Neuronal stem cell (in vitro differentiated cells): Measurements from ENCODE around the gene CERCAM.

Source experiments
- DNase-seq: peaks from one replicate; pipeline ENCODE4 v3.0.0-alpha.2; 2013; ENCODE audit warnings: low spot score
- H2AFZ ChIP-seq: one replicate; pipeline ENCODE4 v1.6.1; 2013; ENCODE audit warnings: mild to moderate bottlenecking, low read length, inconsistent platforms
- H2AK5ac ChIP-seq: 2 replicates; pipeline ENCODE4 v1.6.1; 2013; ENCODE audit warnings: low read depth, mild to moderate bottlenecking, inconsistent platforms, low read length, moderate library complexity, mixed read lengths
- H2BK120ac ChIP-seq: 2 replicates; pipeline ENCODE4 v1.6.1; 2013; ENCODE audit warnings: low read depth, mild to moderate bottlenecking, inconsistent platforms, low read length, moderate library complexity, mixed read lengths
- H2BK12ac ChIP-seq: one replicate; pipeline ENCODE4 v1.6.1; 2013; ENCODE audit warnings: low read length, inconsistent platforms
- H2BK15ac ChIP-seq: 2 replicates; pipeline ENCODE4 v1.6.1; 2013; ENCODE audit warnings: mild to moderate bottlenecking, low read length, inconsistent platforms, mixed read lengths
- H2BK5ac ChIP-seq: one replicate; pipeline ENCODE4 v1.6.1; 2013; ENCODE audit warnings: inconsistent platforms, mild to moderate bottlenecking, low read length, moderate library complexity
- H3K14ac ChIP-seq: one replicate; pipeline ENCODE4 v1.6.1; 2013; ENCODE audit warnings: low read length, inconsistent platforms
- H3K18ac ChIP-seq: 2 replicates; pipeline ENCODE4 v1.6.1; 2013; ENCODE audit warnings: low read length, inconsistent platforms
- H3K23ac ChIP-seq: 2 replicates; pipeline ENCODE4 v1.6.1; 2013; ENCODE audit warnings: low read depth, mild to moderate bottlenecking, mixed read lengths, low read length, inconsistent platforms; ENCODE audit not compliant: poor library complexity
- H3K27ac ChIP-seq: replicated peaks from 3 replicates; pipeline ENCODE4 v1.5.1; 2013; ENCODE audit warnings: low read length, inconsistent platforms
- H3K27me3 ChIP-seq, 3 experiments: 2 replicates each; pipeline ENCODE4 v1.6.1; 2013; ENCODE audit warnings: low read length in 3 of 3, mild to moderate bottlenecking in 2 of 3, inconsistent platforms in 1 of 3, low read depth in 1 of 3, mixed read lengths in 1 of 3, moderate library complexity in 1 of 3; ENCODE audit not compliant: control insufficient read depth in 3 of 3, insufficient read depth in 3 of 3
- H3K36me3 ChIP-seq, 2 donors: replicated peaks in 1 of 2; 2 replicates each; pipeline ENCODE4 v1.6.1; 2013; ENCODE audit warnings: low read length in 2 of 2; ENCODE audit not compliant: control insufficient read depth in 2 of 2, insufficient read depth in 2 of 2
- H3K4ac ChIP-seq: 2 replicates; pipeline ENCODE4 v1.6.1; 2013; ENCODE audit warnings: inconsistent platforms, mild to moderate bottlenecking, low read length, moderate library complexity
- H3K4me1 ChIP-seq, 2 donors: 1 replicate in 1 of 2; 2 replicates in 1 of 2; pipeline ENCODE4 v1.6.1; 2013; ENCODE audit warnings: low read length in 2 of 2, low read depth in 1 of 2; ENCODE audit not compliant: control insufficient read depth in 2 of 2, insufficient read depth in 1 of 2
- H3K4me2 ChIP-seq: one replicate; pipeline ENCODE4 v1.6.1; 2013; ENCODE audit warnings: mild to moderate bottlenecking, low read length, inconsistent platforms; ENCODE audit not compliant: insufficient read depth, poor library complexity, severe bottlenecking
- H3K4me3 ChIP-seq, 2 donors: 2 replicates each; pipeline ENCODE4 v1.5.1; 2013; ENCODE audit warnings: low read length in 2 of 2, mild to moderate bottlenecking in 2 of 2, inconsistent platforms in 1 of 2, moderate library complexity in 1 of 2
- H3K79me1 ChIP-seq: one replicate; pipeline ENCODE4 v1.6.1; 2013; ENCODE audit warnings: low read depth, mild to moderate bottlenecking, inconsistent platforms, low read length, moderate library complexity
- H3K9ac ChIP-seq: one replicate; pipeline ENCODE4 v1.6.1; 2013; ENCODE audit warnings: mild to moderate bottlenecking, low read depth, low read length, inconsistent platforms; ENCODE audit not compliant: poor library complexity
- H3K9me3 ChIP-seq, 2 donors: replicated peaks in 1 of 2; 2 replicates each; pipeline versions ENCODE3 to v1.6.1; 2013; ENCODE audit warnings: low read length in 2 of 2, mild to moderate bottlenecking in 2 of 2, inconsistent platforms in 1 of 2, low read depth in 1 of 2, mixed read lengths in 1 of 2, moderate library complexity in 1 of 2; ENCODE audit not compliant: control insufficient read depth in 2 of 2, insufficient read depth in 1 of 2
- H4K8ac ChIP-seq: one replicate; pipeline ENCODE4 v1.6.1; 2013; ENCODE audit warnings: low read depth, mild to moderate bottlenecking, inconsistent platforms, low read length, moderate library complexity
- H4K91ac ChIP-seq: one replicate; pipeline ENCODE4 v1.6.1; 2013; ENCODE audit warnings: low read length, low read depth, mild to moderate bottlenecking, inconsistent platforms; ENCODE audit not compliant: poor library complexity
- WGBS, 2 donors: extraction: QIAGEN DNeasy Blood & Tissue Kit; methylation state at CpG; one replicate each; pipeline ENCODE4 v1.1.7; 2013; ENCODE audit warnings: missing lambda C conversion rate in 2 of 2, mixed read lengths in 1 of 2; ENCODE audit not compliant: insufficient read length in 2 of 2, insufficient replicate concordance in 1 of 2; ENCODE audit errors: extremely low coverage in 2 of 2; 5-methylcytosine and 5-hydroxymethylcytosine counted together

CERCAM gene

DNA sequence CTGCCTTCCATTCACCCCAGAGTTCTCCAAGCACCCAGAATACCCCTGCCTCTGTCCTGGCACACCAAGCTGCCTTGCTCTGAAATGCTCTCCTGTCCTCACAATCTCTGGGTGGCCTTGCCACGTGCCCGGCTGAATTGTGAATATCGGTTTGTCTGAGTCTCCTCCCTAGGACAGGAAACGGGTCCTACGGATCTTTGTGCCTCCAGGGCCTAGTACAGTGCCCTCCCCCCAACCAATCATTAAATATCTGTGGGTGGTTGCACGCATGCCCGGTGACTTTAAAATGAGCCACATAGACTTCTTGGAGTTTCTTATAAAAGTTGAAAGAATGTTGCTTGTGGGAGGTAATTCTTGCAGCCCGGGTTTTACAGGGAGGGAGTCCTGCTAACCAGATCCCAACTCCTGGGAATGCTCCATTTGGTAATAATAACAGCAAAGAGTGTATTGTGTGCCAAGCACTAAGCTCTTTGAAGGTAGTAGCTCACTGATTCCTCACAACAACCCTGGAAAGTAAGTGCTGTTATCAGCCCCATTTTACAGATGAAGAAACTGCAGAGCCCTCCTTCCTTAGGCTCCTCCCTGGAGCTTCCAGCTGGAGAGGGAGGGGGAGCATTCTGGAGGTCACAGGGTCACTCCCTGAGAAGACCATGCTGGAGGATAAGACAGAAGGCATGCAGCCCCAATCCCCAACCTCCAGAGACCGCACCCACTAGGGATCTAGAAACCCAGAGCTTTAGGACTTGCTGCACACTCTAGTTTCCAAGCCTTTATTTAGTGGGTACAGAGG, 26.1 kb upstream of the CERCAM start:
- no peaks in the 10 kb centered on the region for H3K79me1 ChIP-seq
- no peak overlapping the region for H4K91ac ChIP-seq
- no peak overlapping the region for H2BK12ac ChIP-seq
- peaks cover 0 to 81% (median 30%) of the 10 kb centered on the region in 3 experiments for H3K27me3 ChIP-seq
- H3K4ac ChIP-seq, result no peak overlapping the region
- peaks cover 0 to 31% of the 10 kb centered on the region in 2 donors for H3K36me3 ChIP-seq
- no peak overlapping the region for H4K8ac ChIP-seq
- H3K23ac ChIP-seq, result no peak overlapping the region
- WGBS, 2 donors, result no CpG with 5 or more reads among the region's 9 CpGs
- DNase-seq, result no peak
- no peak overlapping the region for H3K14ac ChIP-seq
- H2AK5ac ChIP-seq, result no peak overlapping the region
- H3K4me1 ChIP-seq, result peaks cover 11 to 43% of the 10 kb centered on the region in 2 donors
- H2BK15ac ChIP-seq, result no peak overlapping the region
- H2BK120ac ChIP-seq, result no peak overlapping the region
- H3K4me3 ChIP-seq, result no peak overlapping the region
- H3K18ac ChIP-seq, result no peak overlapping the region
- H3K9me3 ChIP-seq, result peaks cover 0 to 3% of the 10 kb centered on the region in 2 donors
- H3K27ac ChIP-seq, result no peak overlapping the region
- no peak overlapping the region for H2AFZ ChIP-seq
- H3K9ac ChIP-seq, result no peak overlapping the region
- no peak overlapping the region for H3K4me2 ChIP-seq
- H2BK5ac ChIP-seq, result no peak overlapping the region

- H3K79me1 ChIP-seq, result no peaks in the 10 kb centered on the region
- H2AFZ ChIP-seq, result peak overlapping the region; percentile 5
- no peak overlapping the region for H3K4me2 ChIP-seq
- no peak overlapping the region for H4K8ac ChIP-seq
- no peak overlapping the region for H4K91ac ChIP-seq
- no peak overlapping the region for H3K4ac ChIP-seq
- H3K9ac ChIP-seq, result no peak overlapping the region
- H3K4me1 ChIP-seq, result peaks cover 9 to 20% of the 10 kb centered on the region in 2 donors
- H3K4me3 ChIP-seq, result no peak overlapping the region
- H2BK15ac ChIP-seq, result no peak overlapping the region
- WGBS, 2 donors, result no CpG with 5 or more reads among the region's 19 CpGs
- H3K27me3 ChIP-seq, result peaks cover 0 to 70% (median 20%) of the 10 kb centered on the region in 3 experiments
- no peak overlapping the region for H3K27ac ChIP-seq
- H2BK120ac ChIP-seq, result no peak overlapping the region
- no peak overlapping the region for H2AK5ac ChIP-seq
- H3K9me3 ChIP-seq, result peaks cover 0 to 4% of the 10 kb centered on the region in 2 donors
- H2BK5ac ChIP-seq, result no peak overlapping the region
- no peak overlapping the region for H3K18ac ChIP-seq
- peak overlapping the region; percentile 49 for H3K14ac ChIP-seq
- no peak for DNase-seq
- no peak overlapping the region for H2BK12ac ChIP-seq
- peaks cover 0 to 6% of the 10 kb centered on the region in 2 donors for H3K36me3 ChIP-seq
- H3K23ac ChIP-seq, result no peak overlapping the region
Measured at GRCh38 chr9:128396970-128397613, 23.6 kb upstream of the CERCAM start.

GRCh38 chr9:128397831-128398230, 22.8 kb upstream of the CERCAM start:
- H3K4me1 ChIP-seq, result peaks cover 5 to 19% of the 10 kb centered on the region in 2 donors
- H2BK12ac ChIP-seq, result no peak overlapping the region
- no peak overlapping the region for H3K18ac ChIP-seq
- no peak overlapping the region for H2BK5ac ChIP-seq
- peaks cover 0 to 65% (median 12%) of the 10 kb centered on the region in 3 experiments for H3K27me3 ChIP-seq
- H3K9me3 ChIP-seq, result peaks cover 0 to 4% of the 10 kb centered on the region in 2 donors
- no peak overlapping the region for H3K4me2 ChIP-seq
- no peak overlapping the region for H2AFZ ChIP-seq
- no peak overlapping the region for H3K14ac ChIP-seq
- H3K4me3 ChIP-seq, result no peak overlapping the region
- H2BK15ac ChIP-seq, result no peak overlapping the region
- H4K8ac ChIP-seq, result no peak overlapping the region
- H3K36me3 ChIP-seq, result no peaks in the 10 kb centered on the region
- no peak overlapping the region for H3K27ac ChIP-seq
- no peak overlapping the region for H3K23ac ChIP-seq
- no peaks in the 10 kb centered on the region for H3K79me1 ChIP-seq
- WGBS, 2 donors, result no CpG with 5 or more reads among the region's 7 CpGs
- H2AK5ac ChIP-seq, result no peak overlapping the region
- no peak overlapping the region for H3K4ac ChIP-seq
- no peak overlapping the region for H2BK120ac ChIP-seq
- H4K91ac ChIP-seq, result no peak overlapping the region
- no peak for DNase-seq
- H3K9ac ChIP-seq, result no peak overlapping the region

DNA sequence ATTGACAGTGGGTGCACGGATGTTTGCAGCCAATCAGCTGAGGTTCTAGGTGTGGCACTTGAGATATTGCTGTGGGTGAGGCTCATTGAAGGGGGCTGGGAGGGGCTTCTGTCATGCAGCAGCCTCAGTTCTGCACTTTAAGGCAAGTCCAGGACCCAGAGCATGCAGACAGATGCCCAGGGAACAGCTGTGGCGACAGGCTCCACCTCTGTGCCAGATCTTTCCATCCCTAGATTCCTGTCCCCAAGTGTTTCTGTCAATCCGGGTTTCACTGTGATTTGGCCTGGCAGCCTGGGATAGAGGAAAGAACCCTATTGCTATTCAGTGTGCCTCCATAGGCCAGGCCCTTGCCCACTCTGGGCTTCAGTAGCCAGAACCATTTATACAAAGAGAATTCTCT, 20.8 kb upstream of the CERCAM start:
- Histone ChIP-seq H3K23ac (no peak overlapping the region), H2BK5ac (no peak overlapping the region), H3K4me1 (peaks cover under 1 to 14% of the 10 kb centered on the region in 2 donors), H2AK5ac (no peak overlapping the region), H3K9me3 (peaks cover 0 to 4% of the 10 kb centered on the region in 2 donors), H3K79me1 (no peaks in the 10 kb centered on the region), H3K4me3 (no peak overlapping the region), H3K4me2 (no peak overlapping the region), H2BK120ac (no peak overlapping the region), H3K18ac (no peak overlapping the region), H3K9ac (no peak overlapping the region), H3K4ac (no peak overlapping the region), H2AFZ (no peak overlapping the region), H3K27me3 (peaks cover 0 to 58% (median 6%) of the 10 kb centered on the region in 3 experiments), H2BK12ac (no peak overlapping the region), H4K8ac (no peak overlapping the region), H2BK15ac (no peak overlapping the region), H3K27ac (no peak overlapping the region), H3K14ac (no peak overlapping the region), H4K91ac (no peak overlapping the region), H3K36me3 (no peaks in the 10 kb centered on the region)
- DNase-seq, result no peak
- no CpG with 5 or more reads among the region's 3 CpGs for WGBS, 2 donors
